Kidney glomerular epithelial cell (primary cell): ENCODE measurements around the gene MBLAC1.

ENCODE experiments used
- DNase-seq: peaks from one replicate; lab custom pipeline; 2025; lab: John Stamatoyannopoulos, UW

Gene MBLAC1

GRCh38 chr7:100126931-100127865 is at the start of gene MBLAC1:
MBLAC1 (plus strand) TSS chr7:100126967; CDS start chr7:100127396, 429 bp downstream.
- peak; percentile 88 for DNase-seq

GRCh38 chr7:100077205-100077604 is 49.6 kb upstream of the MBLAC1 start:
- DNase-seq, result no peak

- no peak for DNase-seq
Measured at GRCh38 chr7:100079024-100079560, 47.7 kb upstream of the MBLAC1 start.

- DNase-seq, result peak; percentile 33
Measured at GRCh38 chr7:100080907-100081534, 45.7 kb upstream of the MBLAC1 start.

GRCh38 chr7:100081535-100082102 is 45.1 kb upstream of the MBLAC1 start, which contains the start of gene ZNF3:
ZNF3 (minus strand) TSS chr7:100081723; CDS start chr7:100077357, 4,366 bp downstream.
- DNase-seq, result peak; percentile 94

GRCh38 chr7:100082978-100083377 is 43.8 kb upstream of the MBLAC1 start:
- DNase-seq, result no peak

- DNase-seq, result no peak
Measured at GRCh38 chr7:100085515-100085914, 41.3 kb upstream of the MBLAC1 start.

- DNase-seq, result peak; percentile 82
Measured at GRCh38 chr7:100087055-100087750, 39.6 kb upstream of the MBLAC1 start.

GRCh38 chr7:100088095-100088620 is 38.6 kb upstream of the MBLAC1 start:
- no peak for DNase-seq

- DNase-seq, result peak; percentile 50
Measured at GRCh38 chr7:100088621-100089457, 37.9 kb upstream of the MBLAC1 start, which contains the start of gene COPS6. COPS6 (plus strand) TSS chr7:100088969; CDS start chr7:100088991, 22 bp downstream.

- DNase-seq, result no peak
Measured at GRCh38 chr7:100089458-100090196, 37.1 kb upstream of the MBLAC1 start.

GRCh38 chr7:100090527-100091410 is 36.0 kb upstream of the MBLAC1 start:
- no peak for DNase-seq

GRCh38 chr7:100091411-100092181 is 35.2 kb upstream of the MBLAC1 start:
- no peak for DNase-seq

GRCh38 chr7:100093054-100093453 is 33.7 kb upstream of the MBLAC1 start:
- no peak for DNase-seq

- DNase-seq, result no peak
Measured at GRCh38 chr7:100093498-100093897, 33.3 kb upstream of the MBLAC1 start.

- DNase-seq, result no peak
Measured at GRCh38 chr7:100093925-100094486, 32.8 kb upstream of the MBLAC1 start.

- no peak for DNase-seq
Measured at GRCh38 chr7:100095289-100095688, 31.5 kb upstream of the MBLAC1 start.

- DNase-seq, result no peak
Measured at GRCh38 chr7:100095704-100096103, 31.1 kb upstream of the MBLAC1 start.
